GM18907 (cell line): Measurements from ENCODE around the gene CCDC141.

ENCODE experiments used
- ATAC-seq: cut with Tn5 transposase; IDR thresholded peaks from one replicate; pipeline ENCODE4 v1.9.1; 2021; ENCODE audit warnings: mild to moderate bottlenecking, moderate library complexity; ENCODE audit not compliant: unreplicated experiment

Gene CCDC141

DNA sequence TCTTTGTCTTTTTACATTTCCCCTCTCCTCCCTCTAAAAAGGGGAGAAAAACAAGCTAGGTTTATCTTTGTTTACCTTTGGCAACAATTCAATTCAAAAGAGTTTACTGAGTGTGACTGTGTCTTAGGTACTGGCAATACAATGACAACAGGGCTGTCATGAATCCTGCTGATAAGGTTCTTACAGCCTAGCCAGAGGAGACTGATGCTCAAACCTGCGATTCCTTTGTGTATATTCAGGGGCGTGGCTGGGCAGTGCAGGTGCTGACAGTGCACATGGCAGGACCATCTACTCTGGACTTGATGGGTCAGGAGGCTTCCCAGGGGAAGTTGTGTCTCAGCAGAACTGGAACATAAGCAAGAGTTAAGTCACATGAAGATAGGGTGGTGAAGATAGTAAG lies 219.5 kb downstream of the CCDC141 start:
- ATAC-seq, result no peak

DNA sequence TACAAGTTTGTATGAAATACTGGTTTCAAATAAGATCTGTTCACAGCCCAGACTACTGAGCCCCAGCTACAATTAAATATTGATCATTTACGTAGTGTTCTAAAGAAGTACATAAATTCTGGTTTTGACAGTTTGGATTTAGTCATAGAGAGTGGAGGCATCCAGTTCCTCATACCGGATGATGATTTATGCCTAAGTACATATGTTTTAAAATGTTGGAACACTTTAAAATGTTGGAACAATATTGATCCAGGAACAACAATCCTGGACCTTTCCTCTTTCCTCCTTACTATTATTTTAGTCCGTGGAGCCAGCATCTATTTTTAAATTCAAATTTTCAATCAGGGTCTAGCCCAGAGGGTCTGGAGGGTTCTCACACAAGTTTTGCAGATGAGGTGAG lies 220.0 kb downstream of the CCDC141 start:
- ATAC-seq, result no peak

DNA sequence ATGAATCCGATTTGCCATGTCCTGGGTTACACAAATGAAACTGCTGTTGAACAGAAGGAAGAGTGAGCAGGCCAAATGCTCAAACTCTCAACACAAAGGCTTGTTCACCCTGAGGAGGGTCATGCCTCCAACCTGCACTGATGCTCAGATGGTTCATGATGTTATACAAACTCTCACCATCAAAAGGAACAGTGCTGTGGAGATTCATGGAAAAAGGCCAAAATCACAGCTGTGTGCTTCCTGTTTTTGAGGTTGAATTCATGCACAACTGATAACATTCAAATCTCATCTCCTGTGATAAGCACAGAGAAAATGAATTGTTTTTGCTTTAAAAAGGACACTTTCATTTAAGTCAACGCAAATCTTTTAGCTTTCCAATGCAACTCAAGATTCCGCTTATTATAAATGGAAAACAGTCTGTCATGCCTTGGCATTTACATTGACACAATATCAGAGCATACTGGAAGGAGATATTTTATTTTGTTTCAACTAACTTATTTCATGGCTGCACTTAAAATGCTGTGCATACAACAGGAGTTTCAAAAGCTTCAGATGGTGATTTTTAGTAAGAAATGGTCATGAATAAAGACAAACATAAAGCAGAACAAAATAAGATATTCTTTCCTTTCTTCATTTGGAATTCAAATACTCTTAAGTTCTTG lies 220.5 kb downstream of the CCDC141 start:
- ATAC-seq, result no peak

DNA sequence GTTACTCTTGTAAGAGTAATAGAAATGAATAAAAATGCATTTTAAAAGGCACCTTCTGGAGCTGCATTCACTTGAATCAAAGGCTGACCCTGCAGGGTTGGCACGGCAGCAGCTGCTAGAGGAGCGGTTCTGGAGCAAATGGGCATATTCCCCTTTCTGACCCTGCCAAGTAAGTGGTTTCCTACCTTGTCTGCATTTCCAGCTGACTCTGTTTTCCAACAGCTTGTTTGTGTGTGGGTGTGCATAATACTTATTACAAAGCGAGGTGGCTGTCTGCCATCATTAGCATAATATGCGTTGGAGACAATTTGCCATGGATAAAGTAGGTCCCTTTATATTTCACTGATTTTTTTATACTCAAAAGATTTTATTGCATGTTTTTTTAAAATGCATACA lies 221.5 kb downstream of the CCDC141 start:
- no peak for ATAC-seq

DNA sequence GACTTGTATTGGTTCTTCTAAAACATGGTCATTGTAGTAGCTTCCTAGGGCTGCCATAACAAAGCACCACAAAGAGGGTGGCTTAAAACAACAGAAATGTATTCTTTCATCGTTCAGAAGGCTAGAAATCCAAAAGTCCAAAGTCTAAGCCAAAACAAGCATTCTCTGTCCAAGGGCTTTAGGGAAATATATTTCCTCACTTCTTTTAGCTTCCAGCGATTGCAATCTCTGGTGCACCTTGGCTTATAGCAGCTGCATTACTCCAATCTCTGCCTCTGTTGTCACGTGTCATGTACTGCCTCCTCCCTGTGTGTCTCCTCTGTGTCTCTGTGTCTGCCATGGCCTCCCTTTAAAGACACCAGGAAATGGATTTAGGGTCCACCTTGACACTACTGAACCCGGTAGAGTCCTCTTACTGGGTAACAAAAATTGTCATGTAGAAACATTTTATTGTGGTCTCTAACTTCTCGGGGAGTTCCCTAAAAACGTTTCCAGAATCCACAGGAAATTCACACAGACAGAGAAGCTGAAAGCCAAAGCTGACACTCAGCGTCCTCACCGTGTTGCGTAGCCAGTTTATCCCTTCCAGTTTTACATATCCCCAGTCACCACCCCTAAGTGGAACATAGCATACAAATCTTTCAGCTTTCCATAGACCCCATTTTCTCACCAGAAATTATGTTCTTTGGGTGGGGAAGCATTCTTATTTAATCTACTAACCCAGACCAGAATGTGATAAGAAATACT lies 222.0 kb downstream of the CCDC141 start:
- ATAC-seq, result no peak

DNA sequence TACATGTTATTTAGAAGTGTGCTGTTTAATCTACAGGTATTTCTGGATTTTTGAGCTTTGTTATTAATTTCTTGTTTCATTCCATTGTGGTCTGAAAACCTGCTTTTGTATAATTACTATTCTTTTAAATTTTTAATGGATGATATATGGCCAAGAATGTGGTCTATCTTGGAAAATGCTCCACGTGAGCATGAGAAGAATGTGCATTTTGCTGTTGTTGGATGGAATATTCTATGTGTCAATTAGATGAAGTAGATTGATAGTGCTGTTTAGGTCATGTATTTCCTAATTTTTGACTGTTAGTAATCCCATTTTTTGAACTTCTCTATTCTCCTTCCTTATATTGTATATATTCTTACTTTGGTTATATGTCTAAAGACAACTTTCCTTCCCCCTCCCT lies 222.8 kb downstream of the CCDC141 start:
- ATAC-seq, result no peak

DNA sequence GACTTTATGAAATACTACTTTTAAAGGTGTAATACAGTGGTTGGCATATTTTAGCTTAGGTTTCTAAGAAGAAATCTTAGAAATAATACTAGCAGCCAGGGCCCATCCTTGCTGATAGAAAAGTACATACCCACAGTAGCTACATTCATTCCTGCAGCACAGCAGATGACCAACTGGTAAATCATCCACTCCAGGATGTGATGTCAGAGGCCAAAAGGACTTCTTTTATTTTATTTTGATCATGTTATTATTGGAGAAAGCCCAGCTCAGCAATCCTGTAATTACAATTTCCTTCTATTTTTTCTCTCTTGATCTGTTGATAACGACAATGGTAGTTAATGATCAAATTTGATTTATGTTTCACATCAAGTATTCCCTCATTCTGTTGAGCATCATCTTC lies 224.8 kb downstream of the CCDC141 start:
- ATAC-seq, result no peak

DNA sequence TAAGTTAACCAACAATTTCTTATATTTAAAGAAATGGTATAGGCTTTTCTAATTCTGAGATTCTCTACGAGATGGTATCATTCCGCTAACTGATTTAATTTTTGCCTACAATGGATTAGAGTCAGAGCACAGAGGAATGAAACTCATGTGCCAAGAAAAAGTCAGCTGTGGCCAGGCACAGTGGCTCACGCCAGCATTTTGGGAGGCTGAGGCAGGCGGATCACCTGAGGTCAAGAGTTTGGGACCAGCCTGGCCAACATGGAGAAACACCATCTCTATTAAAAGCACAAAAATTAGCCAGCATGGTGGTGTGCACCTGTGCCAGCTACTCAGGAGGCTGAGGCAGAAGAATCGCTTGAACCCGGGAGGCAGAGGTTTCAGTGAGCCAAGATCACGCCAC lies 225.8 kb downstream of the CCDC141 start:
- no peak for ATAC-seq

DNA sequence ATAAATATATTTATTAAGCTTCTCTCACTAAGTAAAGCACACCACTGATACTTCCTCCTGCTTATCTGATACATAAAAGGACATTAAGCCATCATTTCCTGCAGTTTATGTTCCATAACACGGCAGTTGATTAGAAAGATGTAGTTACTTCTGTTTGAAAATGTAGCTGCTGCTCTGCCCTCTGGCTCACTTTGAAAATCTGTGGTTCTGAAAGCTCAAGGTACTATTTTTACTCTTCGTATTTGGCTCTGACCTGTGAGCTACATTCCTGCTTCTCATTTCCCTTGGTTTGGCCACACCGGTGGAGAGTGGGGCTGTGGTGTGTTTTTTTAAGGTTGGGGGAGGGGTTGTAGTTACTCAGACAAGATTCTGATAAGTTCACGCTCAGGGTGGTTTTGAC lies 229.9 kb downstream of the CCDC141 start:
- ATAC-seq, result peak; percentile 93

DNA sequence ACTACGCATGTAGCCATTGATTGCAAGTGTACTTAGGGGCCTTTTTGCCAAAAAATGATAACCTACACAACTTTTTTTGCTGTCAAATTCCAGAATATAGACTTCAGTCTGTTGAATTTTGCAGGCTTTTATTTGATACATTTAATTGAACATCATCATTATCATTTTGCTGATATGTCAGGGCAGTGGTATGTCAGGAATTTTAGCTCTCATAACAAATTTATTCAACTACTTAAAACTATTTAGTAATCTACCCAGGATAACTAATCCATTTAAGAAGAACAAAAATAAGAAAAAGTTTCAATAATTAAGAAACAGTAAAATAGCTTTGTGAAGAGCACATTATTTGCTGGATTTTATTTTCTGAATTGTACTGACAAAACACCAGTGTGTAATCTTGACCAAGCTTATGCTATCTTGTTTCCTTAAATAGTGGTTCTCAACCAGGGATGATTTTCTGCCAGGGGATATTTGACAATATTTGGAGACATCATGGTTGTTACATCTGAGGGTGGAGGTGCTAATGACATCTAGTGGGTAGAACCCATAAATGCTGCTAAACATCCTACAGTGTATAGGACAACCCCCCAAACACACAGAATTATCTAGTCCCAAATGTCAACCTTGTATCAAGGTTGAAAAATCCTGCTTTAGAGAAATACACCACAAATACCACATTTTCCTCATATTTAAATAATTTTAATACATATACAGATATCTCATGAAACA lies 230.6 kb downstream of the CCDC141 start:
- no peak for ATAC-seq

DNA sequence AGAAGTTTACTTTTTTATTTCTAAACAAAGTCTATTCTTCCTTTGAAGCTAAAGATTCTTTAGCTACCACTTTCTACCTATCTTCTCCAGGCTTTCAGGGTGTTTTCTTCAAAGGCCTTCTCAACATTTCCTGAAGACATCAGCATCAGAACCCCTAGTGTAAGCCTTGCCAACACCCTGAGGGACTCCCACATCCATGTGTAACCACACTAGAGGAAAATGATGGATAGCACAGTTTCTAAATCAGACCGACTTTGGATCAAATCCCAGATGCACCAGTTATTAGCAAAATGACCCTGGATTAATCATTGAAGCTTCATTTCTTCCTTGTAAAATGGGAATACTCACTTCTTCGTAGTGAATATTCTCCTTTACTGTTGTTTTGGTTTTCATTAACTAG lies 238.0 kb downstream of the CCDC141 start:
- ATAC-seq, result no peak

DNA sequence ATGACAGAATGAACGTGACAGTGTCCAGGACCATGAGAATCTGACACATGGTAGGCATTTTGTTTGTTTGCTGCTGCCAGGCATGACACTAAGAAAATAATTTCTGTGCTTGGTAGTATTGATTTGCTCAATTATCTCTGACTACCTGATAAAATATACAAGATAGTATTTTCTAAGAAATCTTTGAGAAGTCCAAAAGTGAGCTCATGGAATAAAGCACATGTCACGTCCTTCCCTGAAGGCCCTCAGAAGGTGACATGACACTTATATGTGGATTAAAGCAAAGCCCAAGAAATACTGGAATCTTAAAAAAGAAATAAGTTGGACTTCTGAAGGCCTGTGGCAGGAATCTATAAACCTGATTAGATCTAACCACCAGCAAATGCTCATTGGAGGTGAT lies 238.9 kb downstream of the CCDC141 start:
- ATAC-seq, result no peak

DNA sequence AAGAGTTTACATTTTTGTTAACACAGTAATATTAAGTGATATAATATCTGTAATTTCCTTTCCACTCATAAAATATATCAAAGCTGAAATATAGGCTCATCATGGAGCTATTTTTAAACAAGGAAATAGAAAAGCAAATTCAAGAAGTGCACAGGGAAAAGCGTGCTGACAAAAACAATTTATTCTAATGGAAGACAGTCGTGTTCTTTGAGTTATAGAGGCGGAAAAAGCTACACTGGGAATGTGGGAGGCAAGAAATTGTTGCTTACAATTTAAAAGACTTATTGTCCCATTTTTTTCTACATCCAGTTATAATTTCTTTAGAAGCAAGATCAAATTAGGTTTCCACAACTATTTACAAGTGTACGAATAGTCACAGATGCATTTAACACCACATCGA lies 239.5 kb downstream of the CCDC141 start:
- no peak for ATAC-seq

DNA sequence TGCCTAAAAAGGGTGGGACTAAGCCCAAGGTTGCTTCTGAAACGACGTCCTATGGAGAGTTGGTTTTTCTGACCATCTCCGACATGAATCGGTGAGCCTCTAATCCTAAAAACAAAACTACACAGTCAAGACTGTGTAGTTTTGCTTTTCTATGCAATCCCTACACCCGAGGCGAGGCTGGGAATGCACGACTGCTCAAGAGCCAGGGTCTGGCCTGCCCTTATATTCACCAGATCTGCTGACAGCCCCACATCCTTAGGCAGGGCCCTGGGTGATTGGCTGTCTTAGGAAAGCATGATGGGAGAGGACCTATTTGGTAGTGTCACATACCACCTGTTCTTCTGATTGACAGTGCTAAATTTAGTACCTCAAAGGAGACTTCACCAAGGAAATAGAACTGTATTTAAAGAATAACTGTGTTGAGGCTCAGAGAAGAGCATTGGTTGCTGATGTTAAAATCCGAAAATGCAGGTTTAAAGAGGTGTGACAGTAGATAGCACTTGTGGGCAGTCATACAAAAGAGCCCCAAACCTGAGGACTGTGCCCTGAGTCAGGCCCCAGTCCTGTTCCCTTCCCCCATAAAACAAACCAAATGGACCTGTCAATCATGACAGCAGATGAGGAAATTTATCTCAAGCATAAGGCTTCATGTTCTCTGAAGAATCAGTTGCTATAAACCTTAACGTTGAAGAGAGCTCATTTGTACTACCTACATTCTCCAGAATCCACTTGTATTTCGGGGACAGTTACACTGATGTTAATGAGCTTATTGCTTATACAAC lies 242.5 kb downstream of the CCDC141 start, which contains the start of gene TTN:
TTN (minus strand) TSS at position 197 of the 782 bp plus-strand sequence. CDS start 2,781 bp downstream, outside the sequence.
- ATAC-seq, result no peak

DNA sequence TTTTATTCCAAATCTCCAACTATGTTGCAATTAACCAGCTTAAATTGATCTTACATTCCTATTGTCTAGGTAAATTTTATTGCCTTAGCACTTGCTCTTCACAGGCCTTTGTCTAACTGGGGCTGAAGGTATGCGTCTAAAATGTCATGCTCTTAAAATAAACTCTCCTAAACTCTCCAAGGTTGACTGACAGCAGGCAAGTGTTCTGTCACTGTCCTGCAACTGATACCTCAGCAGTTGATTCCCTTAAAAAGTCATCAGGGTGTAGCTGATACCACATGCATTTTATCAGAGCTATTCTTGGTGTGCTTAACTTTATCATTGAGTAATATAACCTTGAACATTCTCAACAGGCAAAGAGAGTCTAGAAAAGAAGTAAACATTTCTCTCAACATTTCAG lies 243.4 kb downstream of the CCDC141 start:
- no peak for ATAC-seq

DNA sequence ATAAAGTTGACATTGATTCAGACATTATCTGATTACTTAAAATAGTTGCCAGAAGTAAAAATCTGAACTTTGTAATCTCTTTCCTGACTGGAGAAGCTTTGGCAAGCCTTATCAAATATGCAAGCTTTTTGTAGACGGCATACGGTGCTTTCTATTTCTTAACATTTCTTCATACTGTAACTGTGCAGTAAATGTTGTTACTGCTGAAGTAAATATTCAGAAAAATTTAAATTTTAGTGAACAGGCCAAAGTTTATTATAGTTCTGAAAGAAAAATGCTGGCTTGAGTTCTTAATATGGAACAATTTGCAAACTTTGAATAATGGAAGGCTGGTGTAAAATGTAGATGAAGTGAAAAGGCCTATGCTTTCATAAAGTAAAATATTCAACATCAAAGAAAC lies 244.5 kb downstream of the CCDC141 start:
- ATAC-seq, result no peak

DNA sequence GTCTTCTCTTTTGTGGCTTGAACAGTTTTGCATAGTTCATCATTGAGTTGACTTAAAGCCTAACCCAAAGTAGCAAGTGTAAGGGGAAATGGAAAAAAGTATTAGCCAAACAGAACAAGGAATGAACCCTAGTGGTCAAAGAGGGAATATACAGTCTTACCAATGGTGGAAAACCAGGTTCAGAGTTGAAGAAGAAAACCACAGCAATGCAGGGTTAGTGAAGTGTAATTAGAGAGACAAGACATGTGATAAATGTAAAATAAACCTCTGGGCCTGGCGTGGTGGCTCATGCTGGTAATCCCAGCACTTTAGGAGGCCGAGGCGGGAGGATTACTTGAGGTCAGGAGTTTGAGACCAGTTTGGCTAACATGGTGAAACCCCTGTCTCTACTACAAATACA lies 245.1 kb downstream of the CCDC141 start:
- ATAC-seq, result no peak

DNA sequence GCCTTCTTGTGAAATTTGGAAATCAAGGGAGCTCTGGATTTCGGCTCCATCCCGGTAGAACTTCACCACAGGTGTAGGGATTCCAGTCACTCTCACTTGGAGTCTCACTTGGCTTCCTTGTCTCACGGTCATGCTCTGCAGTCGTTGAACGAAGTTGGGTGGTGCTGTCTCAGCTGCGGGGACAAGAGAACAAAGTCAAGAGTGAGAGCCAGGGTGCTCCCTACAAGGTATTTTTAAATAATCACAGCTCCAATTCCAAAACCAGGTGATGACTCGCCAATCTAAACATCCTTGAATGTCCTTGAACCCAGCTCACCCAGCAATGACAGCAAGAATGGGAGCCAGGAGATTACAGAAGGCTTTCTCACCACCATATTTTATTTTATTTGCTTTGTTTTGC lies 249.4 kb downstream of the CCDC141 start:
- ATAC-seq, result no peak

DNA sequence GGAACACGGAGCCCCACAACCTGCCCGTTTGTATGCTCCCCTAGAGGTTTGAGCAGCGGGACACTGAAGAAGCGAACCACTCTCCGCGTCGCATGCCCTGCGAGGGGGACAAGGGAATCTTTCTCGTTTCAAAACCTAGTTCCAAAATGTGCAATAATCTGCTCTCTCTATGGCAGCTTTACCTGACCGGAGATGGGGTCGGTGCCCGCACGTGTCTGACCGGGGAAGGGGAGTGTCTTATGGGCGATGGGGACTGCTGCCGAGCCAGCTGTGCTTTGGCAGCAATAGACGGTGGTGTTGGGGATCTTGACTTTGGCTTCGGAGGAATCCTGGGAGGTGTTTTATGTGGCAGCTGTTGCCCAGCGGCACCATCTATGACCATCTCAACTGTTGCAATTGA lies 250.6 kb downstream of the CCDC141 start:
- ATAC-seq, result no peak

DNA sequence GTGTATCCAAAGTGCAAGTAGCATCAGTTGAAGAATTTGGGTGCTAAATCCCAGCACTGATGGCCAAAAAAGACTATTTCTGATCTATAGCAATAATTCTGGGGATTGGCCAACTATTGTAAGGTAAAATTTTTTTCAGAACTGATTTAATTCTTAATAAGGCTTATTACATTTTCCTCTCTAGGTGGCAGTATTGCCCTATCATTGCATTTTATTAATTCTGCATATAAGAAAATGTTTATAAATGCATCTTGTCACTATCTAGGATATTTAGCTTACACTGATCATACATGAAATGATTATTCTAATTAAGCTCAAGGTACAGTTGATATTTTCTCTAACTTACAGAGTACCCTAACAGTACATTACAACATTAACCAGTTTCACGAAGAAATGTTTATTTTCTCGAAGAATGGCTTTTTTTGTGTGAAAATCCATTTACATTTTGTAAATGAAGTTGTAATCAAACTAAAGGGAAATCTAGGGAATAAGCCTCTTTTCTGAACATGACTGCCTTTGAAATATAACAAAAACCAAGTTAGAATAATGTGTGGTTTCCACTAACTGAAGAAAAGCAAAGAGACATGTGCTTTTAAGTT lies 253.8 kb downstream of the CCDC141 start:
- ATAC-seq, result no peak

DNA sequence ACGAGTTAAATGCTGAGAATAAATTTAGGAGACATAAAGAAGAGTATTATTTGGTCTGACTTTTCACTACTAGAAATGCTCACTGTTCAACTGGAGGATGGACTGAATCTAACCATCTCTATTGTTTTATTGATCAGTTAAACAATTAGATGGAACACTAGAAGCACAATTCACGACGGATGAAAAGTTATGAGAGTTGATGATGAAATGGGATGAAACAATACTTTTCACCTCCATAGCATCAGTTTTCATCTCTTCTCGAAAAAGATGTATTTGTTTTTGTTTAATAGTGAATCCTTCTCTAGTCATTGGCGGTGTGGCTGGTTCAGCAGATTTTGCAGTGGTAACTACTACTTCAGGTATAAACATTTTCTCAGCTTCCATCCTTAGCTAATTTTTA lies 262.0 kb downstream of the CCDC141 start:
- no peak for ATAC-seq
